Loucy (cell line): ENCODE data around the gene RUFY1.
"Not testable (repeated sequence)": the region's sequence is repeated elsewhere in the genome, so short reads cannot be mapped to it uniquely, and the experiment has no call there.

Experiments used
- H2AFZ ChIP-seq: fragments of 200-600 bp; sonication (generic); 2 replicates; pipeline ENCODE4 v1.6.0; 2016; ENCODE audit warnings: antibody characterized with exemption, mild to moderate bottlenecking, low read length, moderate library complexity
- H3F3A ChIP-seq: fragments of 200-600 bp; 2 replicates; pipeline ENCODE4 v1.6.0; 2016; ENCODE audit warnings: antibody characterized with exemption, low read depth, mild to moderate bottlenecking
- H3K27me3 ChIP-seq: fragments of 200-600 bp; sonication (generic); 2 replicates; pipeline ENCODE4 v1.6.1; 2014; ENCODE audit warnings: low read length, mild to moderate bottlenecking; ENCODE audit not compliant: insufficient read depth, poor library complexity, severe bottlenecking
- H3K36me3 ChIP-seq: fragments of 200-600 bp; sonication (generic); 2 replicates; pipeline ENCODE4 v1.6.1; 2016; ENCODE audit warnings: low read length; ENCODE audit not compliant: insufficient read depth
- H3K4me1 ChIP-seq: fragments of 200-600 bp; sonication (generic); 2 replicates; pipeline ENCODE4 v1.5.1; 2014; ENCODE audit warnings: low read length, mild to moderate bottlenecking; ENCODE audit not compliant: insufficient read depth, poor library complexity, severe bottlenecking
- H3K4me2 ChIP-seq: fragments of 200-600 bp; sonication (generic); 2 replicates; pipeline ENCODE4 v1.6.0; 2014; ENCODE audit warnings: antibody characterized with exemption, low read length, low read depth, mild to moderate bottlenecking; ENCODE audit not compliant: poor library complexity, severe bottlenecking
- H3K4me3 ChIP-seq: fragments of 200-600 bp; sonication (generic); 2 replicates; pipeline ENCODE4 v1.5.1; 2014; ENCODE audit warnings: low read length, mild to moderate bottlenecking, mixed read lengths; ENCODE audit not compliant: poor library complexity, severe bottlenecking
- H3K79me2 ChIP-seq: fragments of 200-600 bp; sonication (generic); 2 replicates; pipeline ENCODE4 v1.6.1; 2014; ENCODE audit warnings: low read length; ENCODE audit not compliant: insufficient read depth
- H3K9ac ChIP-seq: fragments of 200-600 bp; sonication (generic); 2 replicates; pipeline ENCODE4 v1.6.0; 2014; ENCODE audit warnings: mild to moderate bottlenecking, low read depth, low read length, moderate library complexity; ENCODE audit not compliant: poor library complexity, severe bottlenecking
- H3K9me2 ChIP-seq: fragments of 200-600 bp; sonication (generic); replicated peaks from 2 replicates; pipeline ENCODE4 v1.6.1; 2016; ENCODE audit warnings: low read depth, low read length, mixed read lengths
- H3K9me3 ChIP-seq: fragments of 200-600 bp; sonication (generic); 2 replicates; pipeline ENCODE4 v1.6.1; 2014; ENCODE audit warnings: mild to moderate bottlenecking, antibody characterized with exemption, low read length, low read depth; ENCODE audit not compliant: insufficient read depth
- H4K20me1 ChIP-seq: fragments of 200-600 bp; sonication (generic); 2 replicates; pipeline ENCODE4 v1.6.0; 2014; ENCODE audit warnings: antibody characterized with exemption, low read length, mild to moderate bottlenecking; ENCODE audit not compliant: insufficient read depth, poor library complexity, severe bottlenecking
- EZH2phosphoT487 ChIP-seq: fragments of 200-600 bp; IDR thresholded peaks from 2 replicates; pipeline ENCODE4 v1.6.1; 2018; ENCODE audit warnings: antibody characterized with exemption, mild to moderate bottlenecking, moderate library complexity, borderline replicate concordance
- TF ChIP-seq, protein P1 (sequence below): fragments of 200-600 bp; sonication (generic); conservative IDR thresholded peaks from 2 replicates; pipeline ENCODE4 v1.5.1; 2014; ENCODE audit warnings: mild to moderate bottlenecking, antibody characterized with exemption, low read length

RUFY1 gene, protein sequence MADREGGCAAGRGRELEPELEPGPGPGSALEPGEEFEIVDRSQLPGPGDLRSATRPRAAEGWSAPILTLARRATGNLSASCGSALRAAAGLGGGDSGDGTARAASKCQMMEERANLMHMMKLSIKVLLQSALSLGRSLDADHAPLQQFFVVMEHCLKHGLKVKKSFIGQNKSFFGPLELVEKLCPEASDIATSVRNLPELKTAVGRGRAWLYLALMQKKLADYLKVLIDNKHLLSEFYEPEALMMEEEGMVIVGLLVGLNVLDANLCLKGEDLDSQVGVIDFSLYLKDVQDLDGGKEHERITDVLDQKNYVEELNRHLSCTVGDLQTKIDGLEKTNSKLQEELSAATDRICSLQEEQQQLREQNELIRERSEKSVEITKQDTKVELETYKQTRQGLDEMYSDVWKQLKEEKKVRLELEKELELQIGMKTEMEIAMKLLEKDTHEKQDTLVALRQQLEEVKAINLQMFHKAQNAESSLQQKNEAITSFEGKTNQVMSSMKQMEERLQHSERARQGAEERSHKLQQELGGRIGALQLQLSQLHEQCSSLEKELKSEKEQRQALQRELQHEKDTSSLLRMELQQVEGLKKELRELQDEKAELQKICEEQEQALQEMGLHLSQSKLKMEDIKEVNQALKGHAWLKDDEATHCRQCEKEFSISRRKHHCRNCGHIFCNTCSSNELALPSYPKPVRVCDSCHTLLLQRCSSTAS

DNA sequence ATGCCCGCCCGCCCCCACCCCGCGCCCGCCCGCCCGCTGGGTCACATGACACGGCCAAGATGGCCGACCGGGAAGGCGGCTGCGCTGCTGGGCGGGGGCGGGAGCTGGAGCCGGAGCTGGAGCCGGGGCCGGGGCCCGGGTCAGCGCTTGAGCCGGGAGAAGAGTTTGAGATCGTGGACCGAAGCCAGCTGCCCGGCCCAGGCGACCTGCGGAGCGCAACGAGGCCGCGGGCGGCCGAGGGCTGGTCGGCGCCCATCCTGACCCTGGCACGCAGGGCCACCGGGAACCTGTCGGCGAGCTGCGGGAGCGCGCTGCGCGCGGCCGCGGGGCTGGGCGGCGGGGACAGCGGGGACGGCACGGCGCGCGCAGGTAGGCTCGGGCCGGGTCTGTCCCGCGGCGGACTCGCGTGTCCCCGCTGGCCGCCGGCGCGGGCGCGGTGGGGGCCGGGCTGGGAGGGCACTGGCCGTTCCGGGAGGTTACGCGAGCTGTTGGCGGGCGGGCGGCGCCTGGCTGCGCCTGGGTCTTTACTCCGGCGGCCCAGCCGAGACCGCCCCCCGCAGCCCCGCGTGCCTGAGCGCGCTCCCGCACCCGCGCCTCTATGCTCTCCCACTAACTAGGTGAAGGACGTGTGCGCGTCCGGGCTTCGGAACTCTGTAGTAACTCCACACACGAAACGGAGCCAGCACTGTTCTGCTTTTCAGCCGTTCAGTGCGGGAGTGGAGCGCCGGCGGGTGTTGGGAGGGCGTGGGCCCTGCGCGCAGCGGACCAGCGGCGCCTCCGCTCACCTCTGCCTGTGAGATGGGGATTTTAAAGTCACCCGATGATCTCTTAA is at the start of gene RUFY1:
TSS of gene RUFY1 (plus strand) at position 44 of the 832 bp plus-strand sequence. CDS start at position 60, 16 bp downstream.
- H3K9me2 ChIP-seq = no peaks in the 10 kb centered on the region
- H3K27me3 ChIP-seq = no peaks in the 10 kb centered on the region
- peak within 1 kb of the TSS; percentile 89 for H2AFZ ChIP-seq
- H4K20me1 ChIP-seq = no peaks in the 10 kb centered on the region
- H3K4me1 ChIP-seq = peaks cover 3% of the 10 kb centered on the region
- no peaks in the 10 kb centered on the region for H3F3A ChIP-seq
- TF ChIP-seq EZH2phosphoT487 = no peak
- TF ChIP-seq, protein P1, sequence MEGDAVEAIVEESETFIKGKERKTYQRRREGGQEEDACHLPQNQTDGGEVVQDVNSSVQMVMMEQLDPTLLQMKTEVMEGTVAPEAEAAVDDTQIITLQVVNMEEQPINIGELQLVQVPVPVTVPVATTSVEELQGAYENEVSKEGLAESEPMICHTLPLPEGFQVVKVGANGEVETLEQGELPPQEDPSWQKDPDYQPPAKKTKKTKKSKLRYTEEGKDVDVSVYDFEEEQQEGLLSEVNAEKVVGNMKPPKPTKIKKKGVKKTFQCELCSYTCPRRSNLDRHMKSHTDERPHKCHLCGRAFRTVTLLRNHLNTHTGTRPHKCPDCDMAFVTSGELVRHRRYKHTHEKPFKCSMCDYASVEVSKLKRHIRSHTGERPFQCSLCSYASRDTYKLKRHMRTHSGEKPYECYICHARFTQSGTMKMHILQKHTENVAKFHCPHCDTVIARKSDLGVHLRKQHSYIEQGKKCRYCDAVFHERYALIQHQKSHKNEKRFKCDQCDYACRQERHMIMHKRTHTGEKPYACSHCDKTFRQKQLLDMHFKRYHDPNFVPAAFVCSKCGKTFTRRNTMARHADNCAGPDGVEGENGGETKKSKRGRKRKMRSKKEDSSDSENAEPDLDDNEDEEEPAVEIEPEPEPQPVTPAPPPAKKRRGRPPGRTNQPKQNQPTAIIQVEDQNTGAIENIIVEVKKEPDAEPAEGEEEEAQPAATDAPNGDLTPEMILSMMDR = no peak
- peaks cover 14% of the 10 kb centered on the region; the same call in 1 of the 2 replicates for H3K79me2 ChIP-seq
- H3K4me2 ChIP-seq = peak within 1 kb of the TSS; percentile 80
- peak within 1 kb of the TSS; percentile 83 for H3K4me3 ChIP-seq
- H3K9ac ChIP-seq = peak within 1 kb of the TSS; percentile 82
- H3K36me3 ChIP-seq = no peaks in the 10 kb centered on the region
- H3K9me3 ChIP-seq = no peaks in the 10 kb centered on the region

- H3K36me3 ChIP-seq, H3K27me3 ChIP-seq, H3K4me3 ChIP-seq, H3F3A ChIP-seq, H3K9me2 ChIP-seq, H3K4me1 ChIP-seq, H3K4me2 ChIP-seq, H3K79me2 ChIP-seq, H3K9ac ChIP-seq, H3K9me3 ChIP-seq, H4K20me1 ChIP-seq, H2AFZ ChIP-seq: not testable (repeated sequence)
Measured at GRCh38 chr5:179501997-179502396, 48.4 kb upstream of the RUFY1 start.

- not testable (repeated sequence) for H2AFZ ChIP-seq, H3K9me2 ChIP-seq, H3K9ac ChIP-seq, H3K9me3 ChIP-seq, H4K20me1 ChIP-seq, H3K79me2 ChIP-seq, H3K36me3 ChIP-seq, H3K4me2 ChIP-seq, H3F3A ChIP-seq, H3K4me3 ChIP-seq, H3K27me3 ChIP-seq, H3K4me1 ChIP-seq
Measured at GRCh38 chr5:179502420-179502819, 47.9 kb upstream of the RUFY1 start.

- no peaks in the 10 kb centered on the region for H3K36me3 ChIP-seq
- no peak overlapping the region for H3K4me3 ChIP-seq
- no peaks in the 10 kb centered on the region for H3K79me2 ChIP-seq
- H4K20me1 ChIP-seq = no peaks in the 10 kb centered on the region
- no peak overlapping the region for H2AFZ ChIP-seq
- H3K9ac ChIP-seq = no peak overlapping the region
- no peaks in the 10 kb centered on the region for H3K9me2 ChIP-seq
- no peaks in the 10 kb centered on the region for H3K9me3 ChIP-seq
- TF ChIP-seq, protein P1 = no peak
- no peak for TF ChIP-seq EZH2phosphoT487
- H3F3A ChIP-seq = no peaks in the 10 kb centered on the region
- no peak overlapping the region for H3K4me2 ChIP-seq
- no peaks in the 10 kb centered on the region for H3K4me1 ChIP-seq
- H3K27me3 ChIP-seq = no peaks in the 10 kb centered on the region
Measured at GRCh38 chr5:179504191-179504590, 46.2 kb upstream of the RUFY1 start.
